DND-41 (cell line): ENCODE results near the gene KRT36.

ENCODE experiments used
- CTCF ChIP-seq: IDR thresholded peaks from 2 replicates; pipeline ENCODE4 v1.5.1; 2012; ENCODE audit warnings: borderline replicate concordance, low read length, moderate library complexity, mild to moderate bottlenecking; ENCODE audit not compliant: poor library complexity, severe bottlenecking; ENCODE audit errors: extremely low read depth
- EZH2 ChIP-seq: IDR thresholded peaks from 3 replicates; pipeline ENCODE4 v1.6.1; 2012; ENCODE audit warnings: borderline replicate concordance, low read depth, mild to moderate bottlenecking, moderate library complexity, low read length, inconsistent platforms; ENCODE audit not compliant: severe bottlenecking

- TF ChIP-seq CTCF = no peak
- TF ChIP-seq EZH2 = no peak
These were observed 39.2 kb upstream of the KRT36 start for GRCh38 chr17:41528959-41529353.
